WTC11 (cell line): Measurements from ENCODE around the gene ZBTB20. TPM values are rescaled to one million over a fixed set of nuclear protein-coding genes. Genes with fewer than 3 reads are reported as not detected.

Source experiments
- ATAC-seq: fragments of 200-7000 bp; cut with Tn5 transposase; 2 replicates; pipeline ENCODE4 v1.10.0; 2021; ENCODE audit warnings: mild to moderate bottlenecking, moderate library complexity
- CTCF ChIA-PET: fragments of 300-600 bp; sonication (Branson Sonifier 250); formaldehyde crosslinking; loops from one replicate; lab custom pipeline; 2021; ENCODE audit warnings: antibody characterized with exemption; lab: Charles Lee
- POLR2A ChIA-PET: fragments of 350-600 bp; sonication (Branson Sonifier 250); formaldehyde crosslinking; loops from one replicate; lab custom pipeline; 2021; ENCODE audit warnings: antibody characterized with exemption; lab: Charles Lee
- DNase-seq: peaks from one replicate; pipeline ENCODE4 v3.0.0; 2021; ENCODE audit warnings: low spot score
- H3K27ac Mint-ChIP-seq: 2 replicates; pipeline ENCODE4 v1.8.0; 2021; ENCODE audit warnings: mixed read lengths
- H3K27me3 Mint-ChIP-seq: 2 replicates; pipeline ENCODE4 v1.8.0; 2021; ENCODE audit warnings: low read depth, mild to moderate bottlenecking, moderate library complexity, mixed read lengths
- H3K36me3 Mint-ChIP-seq: 2 replicates; pipeline ENCODE4 v1.8.0; 2021; ENCODE audit warnings: mixed read lengths
- H3K4me1 Mint-ChIP-seq: 2 replicates; pipeline ENCODE4 v1.8.0; 2022; ENCODE audit warnings: mixed read lengths
- H3K4me3 Mint-ChIP-seq: 2 replicates; pipeline ENCODE4 v1.8.0; 2021; ENCODE audit warnings: mild to moderate bottlenecking, moderate library complexity, mixed read lengths
- H3K9me3 Mint-ChIP-seq: 2 replicates; pipeline ENCODE4 v1.8.0; 2021; ENCODE audit warnings: mixed read lengths
- CREM ChIP-seq: sonication (generic); formaldehyde crosslinking; IDR thresholded peaks from 2 replicates; pipeline ENCODE4 v1.8.1; 2022; ENCODE audit warnings: mild to moderate bottlenecking, missing genetic modification reagents, moderate library complexity
- ELF4 ChIP-seq: sonication (generic); formaldehyde crosslinking; IDR thresholded peaks from 2 replicates; pipeline ENCODE4 v1.8.1; 2022; ENCODE audit warnings: low read depth, mild to moderate bottlenecking, moderate library complexity, missing genetic modification reagents
- EMX1 ChIP-seq: fragments of 250-450 bp; sonication (Bioruptor Pico); IDR thresholded peaks from 2 replicates; pipeline ENCODE4 v1.8.0; 2021; ENCODE audit warnings: mild to moderate bottlenecking
- ESRRA ChIP-seq: sonication (generic); formaldehyde crosslinking; IDR thresholded peaks from 2 replicates; pipeline ENCODE4 v1.8.1; 2022; ENCODE audit warnings: mild to moderate bottlenecking, missing genetic modification reagents, borderline replicate concordance
- FOXP1 ChIP-seq: sonication (generic); formaldehyde crosslinking; IDR thresholded peaks from 2 replicates; pipeline ENCODE4 v1.8.0; 2022; ENCODE audit warnings: missing genetic modification reagents, mild to moderate bottlenecking, moderate library complexity, borderline replicate concordance
- GABPB1 ChIP-seq: sonication (generic); formaldehyde crosslinking; IDR thresholded peaks from 2 replicates; pipeline ENCODE4 v1.8.1; 2023; ENCODE audit warnings: mild to moderate bottlenecking, missing genetic modification reagents
- GRHL2 ChIP-seq: fragments of 250-450 bp; sonication (Bioruptor Pico); IDR thresholded peaks from 2 replicates; pipeline ENCODE4 v1.8.0; 2022; ENCODE audit warnings: mild to moderate bottlenecking, moderate library complexity; ENCODE audit not compliant: insufficient replicate concordance, severe bottlenecking
- JAZF1 ChIP-seq: fragments of 250-450 bp; sonication (Bioruptor Pico); IDR thresholded peaks from 2 replicates; pipeline ENCODE4 v1.9.0; 2021; ENCODE audit warnings: moderate library complexity, mild to moderate bottlenecking, inconsistent platforms
- PRRX2 ChIP-seq: fragments of 250-450 bp; sonication (Bioruptor Pico); IDR thresholded peaks from 2 replicates; pipeline ENCODE4 v1.8.0; 2021; ENCODE audit warnings: mild to moderate bottlenecking
- SMAD3 ChIP-seq: sonication (generic); formaldehyde crosslinking; IDR thresholded peaks from 2 replicates; pipeline ENCODE4 v1.8.0; 2022; ENCODE audit warnings: missing genetic modification reagents, mild to moderate bottlenecking, borderline replicate concordance
- ZNF138 ChIP-seq: sonication (generic); formaldehyde crosslinking; conservative IDR thresholded peaks from 2 replicates; pipeline ENCODE4 v1.8.1; 2022; ENCODE audit warnings: mild to moderate bottlenecking, moderate library complexity, missing genetic modification reagents
- total RNA-seq: library from RNA; stranded (reverse); gene quantifications from 3 replicates; pipeline ENCODE4 v1.2.3, GENCODE V29; 2021
- TF ChIP-seq, protein P1 (sequence below): sonication (generic); formaldehyde crosslinking; IDR thresholded peaks from 2 replicates; pipeline ENCODE4 v1.8.0; 2023; ENCODE audit warnings: missing genetic modification reagents
- TF ChIP-seq, protein P2 (sequence below): sonication (generic); formaldehyde crosslinking; IDR thresholded peaks from 2 replicates; pipeline ENCODE4 v1.8.1; 2023; ENCODE audit warnings: mild to moderate bottlenecking, missing genetic modification reagents
- TF ChIP-seq, protein P3 (sequence below): sonication (generic); formaldehyde crosslinking; IDR thresholded peaks from 2 replicates; pipeline ENCODE4 v1.8.1; 2022; ENCODE audit warnings: mild to moderate bottlenecking, missing genetic modification reagents, moderate library complexity, borderline replicate concordance
- TF ChIP-seq, protein P4 (sequence below): sonication (generic); formaldehyde crosslinking; IDR thresholded peaks from 2 replicates; pipeline ENCODE4 v1.8.0; 2022; ENCODE audit warnings: mild to moderate bottlenecking, missing genetic modification reagents
- TF ChIP-seq, protein P5 (sequence below): sonication (generic); formaldehyde crosslinking; IDR thresholded peaks from 2 replicates; pipeline ENCODE4 v1.8.1; 2022; ENCODE audit warnings: low read depth, mild to moderate bottlenecking, moderate library complexity, missing genetic modification reagents, borderline replicate concordance
- TF ChIP-seq, protein P6 (sequence below): sonication (generic); formaldehyde crosslinking; IDR thresholded peaks from 2 replicates; pipeline ENCODE4 v1.8.1; 2023; ENCODE audit warnings: mild to moderate bottlenecking, moderate library complexity, missing genetic modification reagents
- TF ChIP-seq, protein P7 (sequence below): fragments of 250-450 bp; sonication (Bioruptor Pico); IDR thresholded peaks from 2 replicates; pipeline ENCODE4 v1.8.0; 2021; ENCODE audit warnings: mild to moderate bottlenecking
- TF ChIP-seq, protein P8 (sequence below): sonication (generic); formaldehyde crosslinking; conservative IDR thresholded peaks from 2 replicates; pipeline ENCODE4 v1.8.1; 2023; ENCODE audit warnings: mild to moderate bottlenecking, low read depth, missing genetic modification reagents, moderate library complexity

Gene ZBTB20
- total RNA-seq, 1 experiment from 2014 or later: 1.5 TPM

DNA sequence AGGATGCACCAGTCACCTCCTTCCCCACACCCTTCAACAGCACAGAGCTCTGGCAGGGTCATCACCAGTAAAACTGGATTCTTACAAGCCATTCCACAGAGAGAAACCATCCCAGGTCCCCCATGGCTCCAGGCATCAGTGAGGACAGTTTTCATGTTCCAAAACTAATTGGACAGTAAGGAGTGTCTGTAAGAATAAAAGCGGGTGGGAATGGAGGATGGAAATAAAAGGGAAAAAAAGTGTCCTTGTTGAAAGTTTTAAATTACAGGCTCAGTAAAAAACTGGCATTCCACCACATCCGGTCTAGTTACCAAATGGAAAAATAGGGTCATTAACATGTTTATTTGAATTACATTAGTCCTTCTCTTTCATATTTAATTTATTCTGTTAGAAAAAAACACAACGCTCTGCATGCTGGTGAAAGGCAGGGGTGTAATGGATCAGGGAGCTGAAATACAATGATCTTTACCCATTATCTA is 735.9 kb downstream of the ZBTB20 start:
- DNase-seq: no peak
- ATAC-seq: peak; percentile 16; the same call in 1 of the 2 replicates
- POLR2A ChIA-PET: no interaction called here
- H3K36me3 Mint-ChIP-seq: no peaks in the 10 kb centered on the region
- peaks cover 56% of the 10 kb centered on the region for H3K4me1 Mint-ChIP-seq
- no peaks in the 10 kb centered on the region for H3K9me3 Mint-ChIP-seq
- TF ChIP-seq, protein P1, sequence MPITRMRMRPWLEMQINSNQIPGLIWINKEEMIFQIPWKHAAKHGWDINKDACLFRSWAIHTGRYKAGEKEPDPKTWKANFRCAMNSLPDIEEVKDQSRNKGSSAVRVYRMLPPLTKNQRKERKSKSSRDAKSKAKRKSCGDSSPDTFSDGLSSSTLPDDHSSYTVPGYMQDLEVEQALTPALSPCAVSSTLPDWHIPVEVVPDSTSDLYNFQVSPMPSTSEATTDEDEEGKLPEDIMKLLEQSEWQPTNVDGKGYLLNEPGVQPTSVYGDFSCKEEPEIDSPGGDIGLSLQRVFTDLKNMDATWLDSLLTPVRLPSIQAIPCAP (CRISPR knock-in tag): no peak
- TF ChIP-seq, all 79 proteins: peak for 0
- Mint-ChIP-seq H3K27me3 (no peaks in the 10 kb centered on the region), H3K27ac (peak overlapping the region; percentile 87), H3K4me3 (peak overlapping the region; percentile 14; the same call in 1 of the 2 replicates)
- CTCF ChIA-PET: interaction anchor here (1.2 to 3.2 kb wide), 3 partner anchors 8 to 255 kb away, joined by 3 to 43 read pairs (median 3); no protein-coding TSS in a partner anchor

DNA sequence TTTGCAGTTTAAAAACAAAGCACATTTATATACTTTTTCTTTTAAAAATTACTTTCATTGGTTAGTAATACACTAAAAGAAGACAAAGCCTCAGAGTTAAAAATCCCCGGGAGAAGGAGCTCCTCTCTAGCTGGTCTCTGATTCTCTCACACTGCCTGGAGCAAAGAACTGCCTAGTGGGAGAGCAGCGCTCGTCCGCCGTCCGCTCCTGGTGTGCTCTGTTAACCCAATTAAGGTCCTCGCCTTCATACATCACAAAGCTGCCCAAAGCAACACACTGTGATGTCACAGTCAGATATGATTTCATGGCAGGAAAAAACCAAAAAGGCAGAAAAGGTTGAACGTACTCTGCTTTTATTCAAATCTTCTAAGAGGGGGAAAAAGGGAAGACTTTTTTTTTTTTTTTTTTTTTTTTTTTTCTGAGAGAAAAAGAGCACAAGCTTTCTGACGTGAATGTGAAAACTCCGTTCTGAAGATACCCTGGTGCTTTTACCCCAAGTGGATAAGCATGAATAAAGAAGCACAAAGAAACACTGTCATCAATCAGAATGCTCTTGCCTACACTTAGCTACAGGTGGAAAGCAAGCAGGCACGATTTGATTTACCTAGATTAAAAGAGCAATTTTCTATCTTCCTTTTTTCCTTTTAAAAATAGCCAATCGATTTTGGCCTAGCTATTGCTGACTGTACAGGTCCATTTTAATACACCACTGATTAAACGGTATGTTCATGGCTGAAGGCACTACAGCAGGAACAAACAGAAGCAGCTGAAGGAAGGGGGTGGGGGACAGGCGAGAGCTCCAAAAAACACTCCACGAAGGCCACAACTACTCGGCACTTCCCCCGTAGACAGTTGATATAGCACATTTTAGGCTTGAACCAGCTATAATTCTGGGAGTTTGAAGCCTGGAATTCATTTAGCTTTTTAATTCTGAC is 738.1 kb downstream of the ZBTB20 start:
- Mint-ChIP-seq H3K9me3 (no peaks in the 10 kb centered on the region), H3K4me3 (peak overlapping the region; percentile 38; the same call in 1 of the 2 replicates), H3K27me3 (no peaks in the 10 kb centered on the region), H3K27ac (no peak overlapping the region), H3K36me3 (no peaks in the 10 kb centered on the region), H3K4me1 (peaks cover 62% of the 10 kb centered on the region)
- DNase-seq (peak; percentile 13), ATAC-seq (peak; percentile 69)
- CTCF ChIA-PET: interaction anchor here (0.6 to 3.2 kb wide), 13 partner anchors 10 to 1406 kb away, joined by 3 to 43 read pairs (median 4); no protein-coding TSS in a partner anchor
- POLR2A ChIA-PET: interaction anchor here (0.6 to 1.0 kb wide), 4 partner anchors 9 to 1149 kb away, joined by 3 to 16 read pairs (median 4); no protein-coding TSS in a partner anchor
- no peak for TF ChIP-seq SMAD3 (CRISPR knock-in tag)
- TF ChIP-seq, protein P2, sequence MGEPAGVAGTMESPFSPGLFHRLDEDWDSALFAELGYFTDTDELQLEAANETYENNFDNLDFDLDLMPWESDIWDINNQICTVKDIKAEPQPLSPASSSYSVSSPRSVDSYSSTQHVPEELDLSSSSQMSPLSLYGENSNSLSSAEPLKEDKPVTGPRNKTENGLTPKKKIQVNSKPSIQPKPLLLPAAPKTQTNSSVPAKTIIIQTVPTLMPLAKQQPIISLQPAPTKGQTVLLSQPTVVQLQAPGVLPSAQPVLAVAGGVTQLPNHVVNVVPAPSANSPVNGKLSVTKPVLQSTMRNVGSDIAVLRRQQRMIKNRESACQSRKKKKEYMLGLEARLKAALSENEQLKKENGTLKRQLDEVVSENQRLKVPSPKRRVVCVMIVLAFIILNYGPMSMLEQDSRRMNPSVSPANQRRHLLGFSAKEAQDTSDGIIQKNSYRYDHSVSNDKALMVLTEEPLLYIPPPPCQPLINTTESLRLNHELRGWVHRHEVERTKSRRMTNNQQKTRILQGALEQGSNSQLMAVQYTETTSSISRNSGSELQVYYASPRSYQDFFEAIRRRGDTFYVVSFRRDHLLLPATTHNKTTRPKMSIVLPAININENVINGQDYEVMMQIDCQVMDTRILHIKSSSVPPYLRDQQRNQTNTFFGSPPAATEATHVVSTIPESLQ (CRISPR knock-in tag): no peak
- no peak for TF ChIP-seq JAZF1 (CRISPR knock-in tag)
- TF ChIP-seq, protein P3, sequence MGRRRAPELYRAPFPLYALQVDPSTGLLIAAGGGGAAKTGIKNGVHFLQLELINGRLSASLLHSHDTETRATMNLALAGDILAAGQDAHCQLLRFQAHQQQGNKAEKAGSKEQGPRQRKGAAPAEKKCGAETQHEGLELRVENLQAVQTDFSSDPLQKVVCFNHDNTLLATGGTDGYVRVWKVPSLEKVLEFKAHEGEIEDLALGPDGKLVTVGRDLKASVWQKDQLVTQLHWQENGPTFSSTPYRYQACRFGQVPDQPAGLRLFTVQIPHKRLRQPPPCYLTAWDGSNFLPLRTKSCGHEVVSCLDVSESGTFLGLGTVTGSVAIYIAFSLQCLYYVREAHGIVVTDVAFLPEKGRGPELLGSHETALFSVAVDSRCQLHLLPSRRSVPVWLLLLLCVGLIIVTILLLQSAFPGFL (CRISPR knock-in tag): no peak
- TF ChIP-seq, protein P4, sequence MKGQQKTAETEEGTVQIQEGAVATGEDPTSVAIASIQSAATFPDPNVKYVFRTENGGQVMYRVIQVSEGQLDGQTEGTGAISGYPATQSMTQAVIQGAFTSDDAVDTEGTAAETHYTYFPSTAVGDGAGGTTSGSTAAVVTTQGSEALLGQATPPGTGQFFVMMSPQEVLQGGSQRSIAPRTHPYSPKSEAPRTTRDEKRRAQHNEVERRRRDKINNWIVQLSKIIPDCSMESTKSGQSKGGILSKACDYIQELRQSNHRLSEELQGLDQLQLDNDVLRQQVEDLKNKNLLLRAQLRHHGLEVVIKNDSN (CRISPR knock-in tag): no peak
- TF ChIP-seq, protein P5, sequence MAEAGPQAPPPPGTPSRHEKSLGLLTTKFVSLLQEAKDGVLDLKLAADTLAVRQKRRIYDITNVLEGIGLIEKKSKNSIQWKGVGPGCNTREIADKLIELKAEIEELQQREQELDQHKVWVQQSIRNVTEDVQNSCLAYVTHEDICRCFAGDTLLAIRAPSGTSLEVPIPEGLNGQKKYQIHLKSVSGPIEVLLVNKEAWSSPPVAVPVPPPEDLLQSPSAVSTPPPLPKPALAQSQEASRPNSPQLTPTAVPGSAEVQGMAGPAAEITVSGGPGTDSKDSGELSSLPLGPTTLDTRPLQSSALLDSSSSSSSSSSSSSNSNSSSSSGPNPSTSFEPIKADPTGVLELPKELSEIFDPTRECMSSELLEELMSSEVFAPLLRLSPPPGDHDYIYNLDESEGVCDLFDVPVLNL: no peak
- no peak for TF ChIP-seq CREM (CRISPR knock-in tag)
- TF ChIP-seq EMX1 (CRISPR knock-in tag): no peak
- TF ChIP-seq ZNF138: no peak
- TF ChIP-seq FOXP1: no peak
- TF ChIP-seq GABPB1 (CRISPR knock-in tag): no peak
- TF ChIP-seq GRHL2 (CRISPR knock-in tag): no peak
- TF ChIP-seq, protein P6, sequence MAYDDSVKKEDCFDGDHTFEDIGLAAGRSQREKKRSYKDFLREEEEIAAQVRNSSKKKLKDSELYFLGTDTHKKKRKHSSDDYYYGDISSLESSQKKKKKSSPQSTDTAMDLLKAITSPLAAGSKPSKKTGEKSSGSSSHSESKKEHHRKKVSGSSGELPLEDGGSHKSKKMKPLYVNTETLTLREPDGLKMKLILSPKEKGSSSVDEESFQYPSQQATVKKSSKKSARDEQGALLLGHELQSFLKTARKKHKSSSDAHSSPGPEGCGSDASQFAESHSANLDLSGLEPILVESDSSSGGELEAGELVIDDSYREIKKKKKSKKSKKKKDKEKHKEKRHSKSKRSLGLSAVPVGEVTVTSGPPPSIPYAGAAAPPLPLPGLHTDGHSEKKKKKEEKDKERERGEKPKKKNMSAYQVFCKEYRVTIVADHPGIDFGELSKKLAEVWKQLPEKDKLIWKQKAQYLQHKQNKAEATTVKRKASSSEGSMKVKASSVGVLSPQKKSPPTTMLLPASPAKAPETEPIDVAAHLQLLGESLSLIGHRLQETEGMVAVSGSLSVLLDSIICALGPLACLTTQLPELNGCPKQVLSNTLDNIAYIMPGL (CRISPR knock-in tag): no peak
- TF ChIP-seq, protein P7, sequence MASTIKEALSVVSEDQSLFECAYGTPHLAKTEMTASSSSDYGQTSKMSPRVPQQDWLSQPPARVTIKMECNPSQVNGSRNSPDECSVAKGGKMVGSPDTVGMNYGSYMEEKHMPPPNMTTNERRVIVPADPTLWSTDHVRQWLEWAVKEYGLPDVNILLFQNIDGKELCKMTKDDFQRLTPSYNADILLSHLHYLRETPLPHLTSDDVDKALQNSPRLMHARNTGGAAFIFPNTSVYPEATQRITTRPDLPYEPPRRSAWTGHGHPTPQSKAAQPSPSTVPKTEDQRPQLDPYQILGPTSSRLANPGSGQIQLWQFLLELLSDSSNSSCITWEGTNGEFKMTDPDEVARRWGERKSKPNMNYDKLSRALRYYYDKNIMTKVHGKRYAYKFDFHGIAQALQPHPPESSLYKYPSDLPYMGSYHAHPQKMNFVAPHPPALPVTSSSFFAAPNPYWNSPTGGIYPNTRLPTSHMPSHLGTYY: no peak
- TF ChIP-seq, protein P8, sequence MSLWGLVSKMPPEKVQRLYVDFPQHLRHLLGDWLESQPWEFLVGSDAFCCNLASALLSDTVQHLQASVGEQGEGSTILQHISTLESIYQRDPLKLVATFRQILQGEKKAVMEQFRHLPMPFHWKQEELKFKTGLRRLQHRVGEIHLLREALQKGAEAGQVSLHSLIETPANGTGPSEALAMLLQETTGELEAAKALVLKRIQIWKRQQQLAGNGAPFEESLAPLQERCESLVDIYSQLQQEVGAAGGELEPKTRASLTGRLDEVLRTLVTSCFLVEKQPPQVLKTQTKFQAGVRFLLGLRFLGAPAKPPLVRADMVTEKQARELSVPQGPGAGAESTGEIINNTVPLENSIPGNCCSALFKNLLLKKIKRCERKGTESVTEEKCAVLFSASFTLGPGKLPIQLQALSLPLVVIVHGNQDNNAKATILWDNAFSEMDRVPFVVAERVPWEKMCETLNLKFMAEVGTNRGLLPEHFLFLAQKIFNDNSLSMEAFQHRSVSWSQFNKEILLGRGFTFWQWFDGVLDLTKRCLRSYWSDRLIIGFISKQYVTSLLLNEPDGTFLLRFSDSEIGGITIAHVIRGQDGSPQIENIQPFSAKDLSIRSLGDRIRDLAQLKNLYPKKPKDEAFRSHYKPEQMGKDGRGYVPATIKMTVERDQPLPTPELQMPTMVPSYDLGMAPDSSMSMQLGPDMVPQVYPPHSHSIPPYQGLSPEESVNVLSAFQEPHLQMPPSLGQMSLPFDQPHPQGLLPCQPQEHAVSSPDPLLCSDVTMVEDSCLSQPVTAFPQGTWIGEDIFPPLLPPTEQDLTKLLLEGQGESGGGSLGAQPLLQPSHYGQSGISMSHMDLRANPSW (CRISPR knock-in tag): no peak
- TF ChIP-seq PRRX2 (CRISPR knock-in tag): no peak
- TF ChIP-seq ELF4 (CRISPR knock-in tag): no peak
- TF ChIP-seq ESRRA (CRISPR knock-in tag): no peak
